Ectodermal cell (in vitro differentiated cells): ENCODE results near the gene GRID2IP.
A peak's percentile ranks its signal among the peaks of the same experiment; 100 is the strongest.

ENCODE experiments used
- H3K27ac ChIP-seq: 2 replicates; pipeline ENCODE4 v1.7.0; 2013; ENCODE audit warnings: mild to moderate bottlenecking, low read depth, low read length; ENCODE audit not compliant: insufficient read depth, poor library complexity, severe bottlenecking
- H3K27me3 ChIP-seq: 2 replicates; pipeline ENCODE4 v1.7.0; 2013; ENCODE audit warnings: mild to moderate bottlenecking, low read length; ENCODE audit not compliant: insufficient read depth, control insufficient read depth, poor library complexity, severe bottlenecking
- H3K36me3 ChIP-seq: one replicate; pipeline ENCODE4 v1.7.0; 2013; ENCODE audit warnings: low read length; ENCODE audit not compliant: control insufficient read depth, insufficient read depth
- H3K4me1 ChIP-seq: one replicate; pipeline ENCODE4 v1.7.0; 2013; ENCODE audit warnings: low read length; ENCODE audit not compliant: control insufficient read depth, insufficient read depth
- H3K4me3 ChIP-seq: 2 replicates; pipeline ENCODE4 v1.7.0; 2013; ENCODE audit warnings: low read depth, low read length, control low read depth; ENCODE audit not compliant: insufficient read depth
- H3K9me3 ChIP-seq: 2 replicates; pipeline ENCODE4 v1.7.0; 2013; ENCODE audit warnings: mild to moderate bottlenecking, low read length, moderate library complexity; ENCODE audit not compliant: control insufficient read depth
- WGBS, 2 experiments: methylation state at CpG; one replicate each; pipeline ENCODE4 v1.1.7; 2013; ENCODE audit warnings: missing lambda C conversion rate in 2 of 2; 5-methylcytosine and 5-hydroxymethylcytosine counted together

GRID2IP gene

GRCh38 chr7:6504996-6505395 lies 46.3 kb downstream of the GRID2IP start:
- no peak overlapping the region for H3K27ac ChIP-seq
- H3K27me3 ChIP-seq = peaks cover 37% of the 10 kb centered on the region
- H3K4me1 ChIP-seq = no peaks in the 10 kb centered on the region
- 57 to 61% methylated on average over 9 of the region's 9 CpGs for WGBS, 2 experiments
- H3K36me3 ChIP-seq = no peaks in the 10 kb centered on the region
- H3K9me3 ChIP-seq = no peaks in the 10 kb centered on the region
- peak overlapping the region; percentile 49 for H3K4me3 ChIP-seq

DNA sequence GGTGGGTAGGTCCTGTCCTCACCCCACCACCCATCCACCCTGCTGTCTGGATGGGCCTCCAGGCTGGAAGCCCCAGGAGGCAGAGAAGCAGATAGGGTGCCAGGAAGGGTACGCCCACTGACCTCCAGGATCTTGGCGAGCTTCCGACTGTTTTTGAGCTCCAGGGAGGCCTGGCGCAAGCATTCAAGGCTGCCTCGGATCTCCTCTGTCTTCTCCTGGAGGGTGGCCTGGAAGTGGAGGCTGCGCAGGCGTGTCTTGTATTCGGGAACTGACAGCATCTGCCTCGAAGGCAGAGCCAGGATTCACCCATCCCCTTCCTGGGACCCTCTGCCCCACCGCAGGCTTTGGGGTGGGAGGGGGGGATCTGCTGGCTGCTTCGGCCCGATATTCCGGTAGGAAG lies 48.4 kb downstream of the GRID2IP start:
- WGBS, 2 experiments = 65 to 68% methylated on average over 13 of the region's 13 CpGs
- Histone ChIP-seq H3K4me1 (no peaks in the 10 kb centered on the region), H3K9me3 (no peaks in the 10 kb centered on the region), H3K27me3 (peaks cover 37% of the 10 kb centered on the region), H3K4me3 (peak overlapping the region; percentile 49), H3K36me3 (no peaks in the 10 kb centered on the region), H3K27ac (no peak overlapping the region)

GRCh38 chr7:6501586-6502564 lies 49.4 kb downstream of the GRID2IP start:
- no peak overlapping the region for H3K4me3 ChIP-seq
- no peaks in the 10 kb centered on the region for H3K4me1 ChIP-seq
- no peaks in the 10 kb centered on the region for H3K9me3 ChIP-seq
- no peak overlapping the region for H3K27ac ChIP-seq
- H3K27me3 ChIP-seq = peaks cover 37% of the 10 kb centered on the region
- no peaks in the 10 kb centered on the region for H3K36me3 ChIP-seq
- WGBS, 2 experiments = 90 to 91% methylated on average over 12 of the region's 12 CpGs

- Histone ChIP-seq H3K4me1 (no peaks in the 10 kb centered on the region), H3K27me3 (peaks cover 34% of the 10 kb centered on the region), H3K36me3 (no peaks in the 10 kb centered on the region), H3K27ac (no peak overlapping the region), H3K4me3 (no peak overlapping the region), H3K9me3 (no peaks in the 10 kb centered on the region)
- 85 to 95% methylated on average over 1 of the region's 1 CpG for WGBS, 2 experiments
Measured at GRCh38 chr7:6500691-6501090, 50.6 kb downstream of the GRID2IP start.

DNA sequence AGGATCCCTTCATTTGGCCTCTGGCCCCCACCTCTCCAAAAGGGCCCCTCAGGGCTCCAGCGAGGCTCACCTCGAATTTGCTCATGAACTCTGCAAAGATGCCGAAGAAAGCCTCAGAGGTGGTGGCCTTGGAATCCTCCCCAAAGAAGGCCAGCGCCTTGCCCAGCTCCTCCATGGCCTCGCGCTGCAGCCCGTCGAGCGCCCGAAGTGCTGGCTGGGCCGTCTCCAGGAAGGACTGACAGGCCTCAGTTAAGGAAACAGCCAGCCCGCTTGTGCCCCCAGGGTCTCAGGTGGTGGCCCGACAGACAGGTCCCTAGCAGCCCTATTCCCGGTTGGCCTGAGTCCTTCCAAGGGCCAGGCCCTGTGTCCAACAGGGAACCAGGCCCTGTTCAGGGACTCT lies 53.3 kb downstream of the GRID2IP start:
- Histone ChIP-seq H3K9me3 (no peaks in the 10 kb centered on the region), H3K27ac (no peak overlapping the region), H3K4me3 (no peak overlapping the region), H3K4me1 (no peaks in the 10 kb centered on the region), H3K27me3 (peaks cover 14% of the 10 kb centered on the region), H3K36me3 (no peaks in the 10 kb centered on the region)
- 86 to 87% methylated on average over 14 of the region's 14 CpGs for WGBS, 2 experiments

DNA sequence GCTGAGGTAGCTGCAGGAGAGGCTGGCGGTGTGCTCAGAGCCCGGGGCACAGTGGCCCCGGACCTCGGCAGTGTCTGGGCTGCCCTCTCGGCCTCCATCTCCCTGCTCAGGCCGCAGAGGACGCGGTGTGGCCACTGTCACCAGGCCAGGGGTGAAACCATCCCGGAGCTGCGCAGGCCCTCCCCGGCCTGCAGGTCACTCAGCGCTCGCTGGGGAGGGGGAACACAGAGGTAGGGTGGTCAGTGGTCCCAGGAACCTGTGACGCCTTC lies 53.7 kb downstream of the GRID2IP start:
- Histone ChIP-seq H3K27ac (no peak overlapping the region), H3K9me3 (no peaks in the 10 kb centered on the region), H3K36me3 (no peaks in the 10 kb centered on the region), H3K4me1 (no peaks in the 10 kb centered on the region), H3K4me3 (no peak overlapping the region), H3K27me3 (peaks cover 10% of the 10 kb centered on the region)
- WGBS, 2 experiments = 93 to 97% methylated on average over 14 of the region's 14 CpGs

DNA sequence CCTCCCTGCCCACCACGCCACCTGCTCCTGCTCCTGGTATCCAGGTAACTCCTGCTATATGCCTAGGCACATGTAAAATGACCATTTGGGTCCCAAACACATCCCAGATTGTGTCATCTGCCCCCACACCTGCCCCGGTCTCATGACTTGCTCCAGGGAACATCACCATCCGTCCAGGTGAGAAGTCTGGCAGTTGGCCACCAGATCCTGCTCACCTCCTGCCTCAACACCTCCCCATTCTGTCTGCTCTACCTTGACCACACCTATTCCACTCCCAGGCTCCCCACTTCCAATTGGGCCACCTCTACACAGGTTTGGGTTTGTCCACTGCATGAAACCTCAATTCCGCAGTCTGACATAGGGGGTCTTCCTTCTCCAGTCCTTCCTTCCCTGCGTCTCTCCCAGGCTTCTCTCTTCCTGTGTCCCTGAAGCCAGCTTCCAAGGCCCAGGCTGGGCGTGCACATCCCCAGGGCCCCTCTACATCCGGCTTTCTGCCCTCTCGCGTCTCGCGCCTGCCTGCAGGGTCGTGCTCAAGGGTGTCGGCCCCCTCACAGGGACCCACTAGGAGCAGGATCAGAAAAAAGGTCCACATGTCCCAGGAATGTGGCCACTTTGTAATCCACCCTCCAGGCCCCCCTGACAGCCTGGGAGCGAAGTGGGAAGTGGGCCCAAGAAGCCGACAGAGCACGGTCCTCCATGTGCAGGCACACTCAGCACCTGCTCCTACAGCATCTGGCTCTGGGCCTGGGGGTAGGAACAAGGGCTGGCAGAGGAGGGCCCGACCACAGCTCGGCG lies 54.2 kb downstream of the GRID2IP start:
- H3K27ac ChIP-seq = no peak overlapping the region
- H3K9me3 ChIP-seq = no peaks in the 10 kb centered on the region
- no peaks in the 10 kb centered on the region for H3K36me3 ChIP-seq
- peaks cover 5% of the 10 kb centered on the region for H3K27me3 ChIP-seq
- no peak overlapping the region for H3K4me3 ChIP-seq
- no peaks in the 10 kb centered on the region for H3K4me1 ChIP-seq
- WGBS, 2 experiments = 90 to 92% methylated on average over 19 of the region's 19 CpGs

- no peaks in the 10 kb centered on the region for H3K27me3 ChIP-seq
- no peak overlapping the region for H3K4me3 ChIP-seq
- no peak overlapping the region for H3K27ac ChIP-seq
- WGBS, 2 experiments = 89 to 92% methylated on average over 6 of the region's 6 CpGs
- no peaks in the 10 kb centered on the region for H3K36me3 ChIP-seq
- H3K4me1 ChIP-seq = no peaks in the 10 kb centered on the region
- H3K9me3 ChIP-seq = no peaks in the 10 kb centered on the region
Measured at GRCh38 chr7:6495597-6496262, 55.5 kb downstream of the GRID2IP start.

DNA sequence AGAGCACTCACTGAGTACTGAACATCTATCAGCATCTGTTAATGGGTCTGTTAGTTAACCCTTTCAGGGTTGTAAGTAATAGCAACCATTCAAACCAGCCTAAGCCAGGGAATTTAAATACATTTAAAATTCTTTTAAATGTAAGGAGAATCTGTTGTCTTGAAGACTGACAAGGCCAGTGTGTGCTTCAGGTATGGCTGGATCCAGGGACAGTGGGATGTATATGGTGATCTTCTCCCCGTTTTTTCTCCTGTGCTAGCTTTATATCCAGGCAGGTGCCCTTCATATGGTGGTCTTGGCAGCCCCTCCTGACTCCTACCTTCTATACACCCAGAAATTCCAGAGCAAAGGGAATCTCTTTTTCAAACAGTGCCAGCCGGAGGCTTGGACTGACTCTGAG lies 56.9 kb downstream of the GRID2IP start:
- Histone ChIP-seq H3K4me3 (no peak overlapping the region), H3K27me3 (no peaks in the 10 kb centered on the region), H3K27ac (no peak overlapping the region), H3K9me3 (no peaks in the 10 kb centered on the region), H3K4me1 (no peaks in the 10 kb centered on the region), H3K36me3 (no peaks in the 10 kb centered on the region)
- WGBS, 2 experiments = 83 to 92% methylated on average over 2 of the region's 2 CpGs

GRCh38 chr7:6491194-6491593 lies 60.1 kb downstream of the GRID2IP start:
- Histone ChIP-seq H3K4me3 (no peak overlapping the region), H3K4me1 (no peaks in the 10 kb centered on the region), H3K27ac (no peak overlapping the region), H3K36me3 (no peaks in the 10 kb centered on the region), H3K27me3 (no peaks in the 10 kb centered on the region), H3K9me3 (no peaks in the 10 kb centered on the region)
- WGBS, 2 experiments = 93 to 96% methylated on average over 10 of the region's 10 CpGs
